Activated CD4-positive, alpha-beta T cell treated with anti-CD3 and anti-CD28 coated beads, Interleukin-2, amount 50 U/mL, for 4 hours (primary cell): ENCODE results near the gene RPL35A.
A peak's percentile ranks its signal among the peaks of the same experiment; 100 is the strongest.
"Not testable (repeated sequence)": the region's sequence is repeated elsewhere in the genome, so short reads cannot be mapped to it uniquely, and the experiment has no call there.

ENCODE experiments used
- DNase-seq, 2 experiments: peaks; one replicate each; pipeline ENCODE4 v3.0.0-alpha.2; 2020

The RPL35A gene

GRCh38 chr3:197949778-197950676, at the start of gene RPL35A:
TSS of gene RPL35A (plus strand) at chr3:197950190. CDS start at chr3:197950968, 778 bp downstream.
- DNase-seq, result peak; percentile 77 to 79

- no peak for DNase-seq
These were observed 48.4 kb upstream of the RPL35A start for GRCh38 chr3:197901626-197902025.

GRCh38 chr3:197906023-197906849, 43.8 kb upstream of the RPL35A start:
- DNase-seq, result peak; percentile 68

GRCh38 chr3:197906850-197907187, 43.2 kb upstream of the RPL35A start:
- no peak for DNase-seq

GRCh38 chr3:197907196-197907595, 42.8 kb upstream of the RPL35A start:
- DNase-seq, result no peak

GRCh38 chr3:197908550-197908949, 41.4 kb upstream of the RPL35A start:
- DNase-seq, result not testable (repeated sequence)

GRCh38 chr3:197908957-197909701, 40.9 kb upstream of the RPL35A start:
- no peak for DNase-seq

- no peak for DNase-seq
These were observed 37.1 kb upstream of the RPL35A start for GRCh38 chr3:197912741-197913476.

- no peak for DNase-seq
These were observed 36.2 kb upstream of the RPL35A start for GRCh38 chr3:197913641-197914380.

- not testable (repeated sequence) for DNase-seq
These were observed 28.3 kb upstream of the RPL35A start for GRCh38 chr3:197921429-197922275.

GRCh38 chr3:197926418-197926817, 23.6 kb upstream of the RPL35A start:
- no peak for DNase-seq

- DNase-seq, result not testable (repeated sequence)
These were observed 22.4 kb upstream of the RPL35A start for GRCh38 chr3:197927578-197927977.

- DNase-seq, result no peak
These were observed 13.1 kb upstream of the RPL35A start for GRCh38 chr3:197936819-197937384.

- DNase-seq, result no peak
These were observed 9.1 kb upstream of the RPL35A start for GRCh38 chr3:197940745-197941384.

GRCh38 chr3:197942956-197943556, 6.9 kb upstream of the RPL35A start:
- no peak for DNase-seq

GRCh38 chr3:197949191-197949777, 706 bp upstream of the RPL35A start:
- DNase-seq, result no peak

- DNase-seq, result no peak
These were observed 679 bp downstream of the RPL35A start for GRCh38 chr3:197950677-197951061.

- no peak for DNase-seq
These were observed 1.5 kb downstream of the RPL35A start for GRCh38 chr3:197951392-197951990.

- DNase-seq, result no peak
These were observed 2.5 kb downstream of the RPL35A start for GRCh38 chr3:197952440-197952839.
